CD14-positive monocyte (primary cell): ENCODE measurements around the gene PARVG. TPM values are rescaled to one million over a fixed set of nuclear protein-coding genes. Genes with fewer than 3 reads are reported as not detected.

Source experiments
- DNase-seq, 3 donors: peaks; one replicate each; pipeline ENCODE4 v3.0.0-alpha.2; 2011 to 2022
- H2AFZ ChIP-seq: 2 replicates; pipeline ENCODE4 v1.6.0; 2012; ENCODE audit warnings: mild to moderate bottlenecking, low read depth, low read length, inconsistent platforms; ENCODE audit not compliant: insufficient read depth, poor library complexity, severe bottlenecking
- H3K27ac ChIP-seq, 2 donors: 1 replicate in 1 of 2; 2 replicates in 1 of 2; pipeline ENCODE4 v1.5.1; 2012 to 2013; ENCODE audit warnings: low read length in 2 of 2, control low read depth in 1 of 2, inconsistent platforms in 1 of 2, low read depth in 1 of 2, mild to moderate bottlenecking in 1 of 2
- H3K27me3 ChIP-seq, 2 donors: one replicate each; pipeline versions ENCODE4 v1.6.0 to v1.6.1; 2011 to 2013; ENCODE audit warnings: low read length in 2 of 2; ENCODE audit not compliant: control insufficient read depth in 2 of 2, insufficient read depth in 2 of 2
- H3K36me3 ChIP-seq, 2 donors: replicated peaks in 1 of 2; 1 replicate in 1 of 2; 2 replicates in 1 of 2; pipeline versions ENCODE4 v1.5.1 to v1.6.1; 2012 to 2013; ENCODE audit warnings: low read length in 2 of 2, control low read depth in 1 of 2, inconsistent platforms in 1 of 2, mild to moderate bottlenecking in 1 of 2; ENCODE audit not compliant: insufficient read depth in 2 of 2, control insufficient read depth in 1 of 2
- H3K4me1 ChIP-seq, 2 donors: 1 replicate in 1 of 2; 2 replicates in 1 of 2; pipeline versions ENCODE4 v1.5.1 to v1.6.1; 2012 to 2013; ENCODE audit warnings: low read length in 2 of 2, control low read depth in 1 of 2, inconsistent platforms in 1 of 2, mild to moderate bottlenecking in 1 of 2, moderate library complexity in 1 of 2; ENCODE audit not compliant: insufficient read depth in 2 of 2, control insufficient read depth in 1 of 2
- H3K4me2 ChIP-seq: replicated peaks from 2 replicates; pipeline ENCODE3; 2012; ENCODE audit warnings: low read length, moderate library complexity, mild to moderate bottlenecking; ENCODE audit not compliant: poor library complexity, severe bottlenecking; ENCODE audit errors: extremely low read depth
- H3K4me3 ChIP-seq, 3 experiments: fragments of 200-600 bp in 1 of 3; sonication (generic) in 1 of 3; replicated peaks in 1 of 3; 1 replicate in 2 of 3; 2 replicates in 1 of 3; pipeline ENCODE4 v1.5.1; 2011 to 2013; ENCODE audit warnings: low read length in 3 of 3, mild to moderate bottlenecking in 3 of 3, control low read depth in 2 of 3, low read depth in 2 of 3, inconsistent platforms in 1 of 3, moderate library complexity in 1 of 3
- H3K79me2 ChIP-seq: 2 replicates; pipeline ENCODE4 v1.6.0; 2012; ENCODE audit warnings: mild to moderate bottlenecking, control low read depth, inconsistent platforms, low read length, moderate library complexity; ENCODE audit not compliant: insufficient read depth
- H3K9ac ChIP-seq: 2 replicates; pipeline ENCODE4 v1.6.0; 2017; ENCODE audit warnings: low read length, mild to moderate bottlenecking; ENCODE audit not compliant: insufficient read depth, poor library complexity, severe bottlenecking
- H3K9me3 ChIP-seq, 2 donors: replicated peaks in 1 of 2; 1 replicate in 1 of 2; 2 replicates in 1 of 2; pipeline versions ENCODE4 v1.5.1 to v1.6.1; 2012 to 2013; ENCODE audit warnings: low read length in 2 of 2, control low read depth in 1 of 2; ENCODE audit not compliant: control insufficient read depth in 1 of 2, insufficient read depth in 1 of 2
- H4K20me1 ChIP-seq: 2 replicates; pipeline ENCODE4 v1.6.0; 2012; ENCODE audit warnings: mild to moderate bottlenecking, low read length, control low read depth, moderate library complexity; ENCODE audit not compliant: insufficient read depth
- H3K27ac Mint-ChIP-seq, 7 donors: one replicate each; pipeline ENCODE4 v1.8.0; 2020; ENCODE audit warnings: mild to moderate bottlenecking in 7 of 7, mixed read lengths in 7 of 7, moderate library complexity in 6 of 7, inconsistent platforms in 2 of 7
- H3K27me3 Mint-ChIP-seq, 3 donors: one replicate each; pipeline ENCODE4 v1.8.0; 2021 to 2022; ENCODE audit warnings: low read depth in 3 of 3, mild to moderate bottlenecking in 3 of 3, mixed read lengths in 3 of 3, moderate library complexity in 3 of 3, inconsistent platforms in 1 of 3
- H3K36me3 Mint-ChIP-seq, 2 donors: one replicate each; pipeline ENCODE4 v1.8.0; 2020; ENCODE audit warnings: mixed read lengths in 2 of 2, inconsistent platforms in 1 of 2, mild to moderate bottlenecking in 1 of 2
- H3K4me1 Mint-ChIP-seq: one replicate; pipeline ENCODE4 v1.8.0; 2020; ENCODE audit warnings: mild to moderate bottlenecking, mixed read lengths
- H3K4me3 Mint-ChIP-seq, 2 donors: one replicate each; pipeline ENCODE4 v1.8.0; 2020; ENCODE audit warnings: mild to moderate bottlenecking in 2 of 2, mixed read lengths in 2 of 2, moderate library complexity in 1 of 2
- H3K9me3 Mint-ChIP-seq, 7 donors: one replicate each; pipeline ENCODE4 v1.8.0; 2020 to 2022; ENCODE audit warnings: mixed read lengths in 7 of 7, mild to moderate bottlenecking in 6 of 7, moderate library complexity in 6 of 7, inconsistent platforms in 2 of 7
- WGBS: methylation state at CpG from one replicate; pipeline ENCODE4 v1.1.5; 2013; ENCODE audit warnings: missing lambda C conversion rate; ENCODE audit not compliant: insufficient coverage; 5-methylcytosine and 5-hydroxymethylcytosine counted together
- intact Hi-C, 2 donors: fragments of 100-400 bp; cut with micrococcal nuclease; formaldehyde crosslinking; loops; one replicate each; pipeline versions ENCODE4 v1.15.0 to v1.15.1; 2023
- polyA plus RNA-seq, 3 donors: library from polyadenylated mRNA; depleted of rRNA in 1 of 3; unstranded in 2 of 3; stranded (reverse) in 1 of 3; fragments of 300-500 nt in 2 of 3; fragments of >200 nt in 1 of 3; fragmentation: Illumina TruSeq in 2 of 3; gene quantifications; 1 replicate in 2 of 3; 2 replicates in 1 of 3; pipeline ENCODE4 v1.2.3, GENCODE V29; 2012 to 2021
- TF ChIP-seq, protein P1 (sequence below): fragments of 200-600 bp; IDR thresholded peaks from one replicate; pipeline ENCODE4 v1.8.0; 2022; ENCODE audit warnings: antibody characterized with exemption, mild to moderate bottlenecking

The PARVG gene
- polyA plus RNA-seq, 3 donors: 169 to 577 (median 190) TPM

DNA sequence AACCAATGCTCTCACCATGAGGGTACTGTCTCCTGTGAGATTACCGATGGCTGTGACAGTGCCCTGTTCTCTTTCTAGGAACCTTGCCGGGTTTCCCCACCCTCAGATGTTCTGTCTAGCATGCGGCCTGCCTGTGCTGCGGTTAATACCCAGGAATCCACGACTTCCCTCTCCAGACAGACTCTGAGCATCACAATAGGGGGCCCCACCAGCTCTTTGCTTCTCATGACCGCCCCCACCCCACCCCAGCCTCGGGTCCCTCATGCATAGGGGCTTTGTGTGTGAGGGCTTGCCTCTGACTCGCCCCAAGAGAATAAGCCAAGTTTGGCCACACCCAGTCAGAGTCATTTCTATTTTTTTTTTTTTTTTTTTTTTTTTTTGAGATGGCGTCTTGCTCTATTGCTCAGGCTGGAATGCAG lies 10.3 kb downstream of the PARVG start:
- Histone ChIP-seq H3K9ac (no peak overlapping the region), H3K4me2 (no peak overlapping the region), H3K27me3 (no peaks in the 10 kb centered on the region), H2AFZ (no peak overlapping the region), H3K4me1 (peaks cover 21 to 34% of the 10 kb centered on the region in 2 donors), H3K79me2 (peaks cover 30% of the 10 kb centered on the region), H3K36me3 (peaks cover 64 to 93% of the 10 kb centered on the region in 2 donors), H3K27ac (peak overlapping the region; percentile 34 to 70), H4K20me1 (peaks cover 87% of the 10 kb centered on the region), H3K9me3 (no peaks in the 10 kb centered on the region), H3K4me3 (no peak overlapping the region)
- Mint-ChIP-seq H3K36me3 (peaks cover 49 to 91% of the 10 kb centered on the region in 2 donors), H3K27ac (peak overlapping the region; percentile 18 to 86 (median 67)), H3K4me3 (no peak overlapping the region), H3K27me3 (no peaks in the 10 kb centered on the region), H3K9me3 (peaks cover 0 to 2% (median 0%) of the 10 kb centered on the region in 7 donors), H3K4me1 (peaks cover 35% of the 10 kb centered on the region)
- 46% methylated on average over 4 of the region's 9 CpGs for WGBS
- intact Hi-C loops: no loop called here
- TF ChIP-seq, protein P1, sequence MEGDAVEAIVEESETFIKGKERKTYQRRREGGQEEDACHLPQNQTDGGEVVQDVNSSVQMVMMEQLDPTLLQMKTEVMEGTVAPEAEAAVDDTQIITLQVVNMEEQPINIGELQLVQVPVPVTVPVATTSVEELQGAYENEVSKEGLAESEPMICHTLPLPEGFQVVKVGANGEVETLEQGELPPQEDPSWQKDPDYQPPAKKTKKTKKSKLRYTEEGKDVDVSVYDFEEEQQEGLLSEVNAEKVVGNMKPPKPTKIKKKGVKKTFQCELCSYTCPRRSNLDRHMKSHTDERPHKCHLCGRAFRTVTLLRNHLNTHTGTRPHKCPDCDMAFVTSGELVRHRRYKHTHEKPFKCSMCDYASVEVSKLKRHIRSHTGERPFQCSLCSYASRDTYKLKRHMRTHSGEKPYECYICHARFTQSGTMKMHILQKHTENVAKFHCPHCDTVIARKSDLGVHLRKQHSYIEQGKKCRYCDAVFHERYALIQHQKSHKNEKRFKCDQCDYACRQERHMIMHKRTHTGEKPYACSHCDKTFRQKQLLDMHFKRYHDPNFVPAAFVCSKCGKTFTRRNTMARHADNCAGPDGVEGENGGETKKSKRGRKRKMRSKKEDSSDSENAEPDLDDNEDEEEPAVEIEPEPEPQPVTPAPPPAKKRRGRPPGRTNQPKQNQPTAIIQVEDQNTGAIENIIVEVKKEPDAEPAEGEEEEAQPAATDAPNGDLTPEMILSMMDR: no peak
- DNase-seq: peak in 2 of 3 donors; percentile 20 to 59

DNA sequence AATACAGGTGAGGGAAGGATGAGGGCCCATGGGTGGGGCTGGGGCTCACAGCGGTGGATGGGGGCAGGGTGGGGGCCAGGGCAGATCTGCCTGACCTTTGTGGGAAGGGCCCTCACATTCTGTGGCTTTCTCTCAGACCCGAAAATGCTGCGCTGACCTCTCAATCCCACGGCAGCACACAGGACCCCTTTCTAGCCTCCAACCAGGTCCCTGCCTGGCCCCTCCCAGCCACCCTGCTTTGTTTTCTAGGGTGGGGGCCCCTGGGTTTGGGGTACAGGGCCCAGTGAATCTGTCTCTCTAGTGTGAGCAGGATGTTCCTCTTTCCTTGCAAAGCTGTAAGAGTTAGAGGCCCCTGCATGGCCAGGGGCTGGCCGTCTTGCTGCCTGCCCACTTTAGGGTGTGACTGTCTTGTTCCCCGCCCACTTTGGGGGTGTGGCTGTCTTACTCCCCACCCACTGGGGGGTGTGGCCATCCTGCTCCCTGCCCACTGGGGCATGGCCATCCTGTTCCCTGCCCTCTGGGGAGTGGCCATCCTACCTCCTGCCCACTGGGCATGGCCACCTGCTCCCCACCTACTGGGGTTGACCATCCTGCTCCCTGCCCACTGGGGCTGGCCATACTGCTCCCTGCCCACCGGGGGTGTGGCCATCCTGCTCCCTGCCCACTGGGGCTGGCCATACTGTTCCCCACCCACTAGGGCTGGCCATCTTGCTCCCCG lies 11.5 kb downstream of the PARVG start:
- Mint-ChIP-seq H3K4me3 (peak overlapping the region in 1 of 2 donors; percentile 12), H3K4me1 (peaks cover 35% of the 10 kb centered on the region), H3K27ac (peak overlapping the region; percentile 41 to 89 (median 81)), H3K9me3 (peaks cover 0 to 2% (median 0%) of the 10 kb centered on the region in 7 donors), H3K36me3 (peaks cover 50 to 91% of the 10 kb centered on the region in 2 donors), H3K27me3 (peaks cover 0 to 2% (median 0%) of the 10 kb centered on the region in 3 donors)
- H3K79me2 ChIP-seq: peaks cover 20% of the 10 kb centered on the region
- H3K9me3 ChIP-seq: no peaks in the 10 kb centered on the region
- H3K4me2 ChIP-seq: peak overlapping the region; percentile 3
- H3K36me3 ChIP-seq: peaks cover 69 to 93% of the 10 kb centered on the region in 2 donors
- no peak overlapping the region for H3K4me3 ChIP-seq
- DNase-seq: peak; percentile 80 to 84 (median 82)
- no peaks in the 10 kb centered on the region for H3K27me3 ChIP-seq
- intact Hi-C loops: no loop called here
- H3K9ac ChIP-seq: no peak overlapping the region
- no peak overlapping the region for H2AFZ ChIP-seq
- WGBS: 66% methylated on average over 4 of the region's 8 CpGs
- H4K20me1 ChIP-seq: peaks cover 87% of the 10 kb centered on the region
- H3K4me1 ChIP-seq: peaks cover 21 to 34% of the 10 kb centered on the region in 2 donors
- H3K27ac ChIP-seq: peak overlapping the region; percentile 34 to 70
- TF ChIP-seq, protein P1: no peak
